ENCODE results near the gene TFDP3.

The TFDP3 gene, protein sequence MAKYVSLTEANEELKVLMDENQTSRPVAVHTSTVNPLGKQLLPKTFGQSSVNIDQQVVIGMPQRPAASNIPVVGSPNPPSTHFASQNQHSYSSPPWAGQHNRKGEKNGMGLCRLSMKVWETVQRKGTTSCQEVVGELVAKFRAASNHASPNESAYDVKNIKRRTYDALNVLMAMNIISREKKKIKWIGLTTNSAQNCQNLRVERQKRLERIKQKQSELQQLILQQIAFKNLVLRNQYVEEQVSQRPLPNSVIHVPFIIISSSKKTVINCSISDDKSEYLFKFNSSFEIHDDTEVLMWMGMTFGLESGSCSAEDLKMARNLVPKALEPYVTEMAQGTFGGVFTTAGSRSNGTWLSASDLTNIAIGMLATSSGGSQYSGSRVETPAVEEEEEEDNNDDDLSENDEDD

DNA sequence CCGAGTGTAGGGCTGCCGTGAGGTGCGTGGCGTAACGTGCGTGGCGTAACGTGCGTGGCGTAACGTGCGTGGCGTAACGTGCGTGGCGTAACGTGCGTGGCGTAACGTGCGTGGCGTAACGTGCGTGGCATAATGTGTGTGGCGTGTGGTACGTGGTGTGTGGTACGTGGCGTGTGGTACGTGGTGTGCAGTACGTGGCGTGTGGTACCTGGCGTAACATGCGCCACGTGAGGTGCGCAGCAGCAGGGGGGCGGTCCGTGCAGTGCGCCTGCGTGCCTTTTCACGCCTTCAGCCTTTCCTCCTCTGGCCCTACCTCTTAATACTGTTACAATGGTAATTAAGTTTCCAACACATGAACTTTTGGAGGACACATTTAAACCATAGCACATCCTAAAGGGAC is at the start of gene TFDP3:
Gene TFDP3, minus strand, starts transcription at position 26 of the 400 bp plus-strand sequence. CDS start 95 bp downstream, outside the sequence.
- no peak for DNase-seq (ENCODE audit: low read depth in 2 of 2)

DNA sequence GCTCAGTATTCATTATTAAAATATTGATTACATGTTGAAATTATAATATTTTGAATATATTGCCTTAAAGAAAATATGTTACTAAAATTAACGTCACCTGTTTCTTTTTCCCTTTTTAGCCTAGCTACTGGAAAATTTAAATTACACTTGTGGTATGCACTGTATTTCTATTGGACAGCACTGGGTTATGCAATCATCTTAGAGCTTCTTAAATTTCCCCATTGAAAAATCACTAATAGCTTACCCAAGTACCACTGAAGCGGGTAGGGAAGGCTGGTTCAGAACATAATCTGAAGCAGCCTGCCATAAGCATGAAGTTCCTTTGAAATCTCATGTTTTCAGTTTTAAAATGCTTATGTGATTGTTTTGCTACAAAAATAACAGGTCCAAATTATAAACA is 49.5 kb upstream of the TFDP3 start:
- DNase-seq (ENCODE audit: low read depth in 2 of 2): no peak

DNA sequence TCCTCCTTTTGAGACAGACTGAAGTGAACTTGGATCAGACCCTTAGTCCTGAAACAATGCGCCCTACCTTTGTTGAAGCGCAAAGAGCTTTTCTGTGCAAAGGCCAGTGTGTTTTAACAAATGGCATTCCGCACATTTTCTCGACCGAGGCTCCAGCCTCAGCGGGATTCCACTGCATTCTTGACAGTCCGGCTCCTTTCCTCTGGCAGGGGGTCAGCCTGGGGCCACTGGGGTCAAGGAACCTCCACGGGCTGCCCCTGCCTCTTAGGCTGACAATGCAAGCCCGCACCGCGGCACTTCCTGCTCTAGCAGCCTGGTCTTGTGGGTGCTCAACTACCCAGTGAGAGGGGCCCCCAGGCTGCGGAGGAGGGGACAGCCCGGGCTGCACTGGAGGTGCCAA is 47.2 kb upstream of the TFDP3 start:
- no peak for DNase-seq (ENCODE audit: low read depth in 2 of 2)

DNA sequence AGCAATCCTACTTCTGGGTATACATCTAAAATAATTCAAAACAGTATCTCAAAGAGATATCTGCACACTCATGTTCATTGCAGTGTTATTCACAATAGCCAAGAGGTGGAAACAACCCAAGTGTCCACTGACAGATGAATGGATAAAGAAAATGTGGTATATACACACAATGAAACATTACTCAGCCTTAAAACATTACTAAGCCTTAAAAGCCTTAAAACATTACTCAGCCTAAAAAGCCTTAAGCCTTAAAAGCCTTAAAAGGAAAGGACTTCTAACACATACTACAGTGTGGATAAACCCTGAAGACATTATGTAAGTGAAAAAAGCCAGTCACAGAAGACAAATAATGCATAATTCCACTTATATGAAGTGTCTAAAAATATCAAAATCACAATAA is 40.3 kb upstream of the TFDP3 start:
- no peak for DNase-seq (ENCODE audit: low read depth in 2 of 2)

DNA sequence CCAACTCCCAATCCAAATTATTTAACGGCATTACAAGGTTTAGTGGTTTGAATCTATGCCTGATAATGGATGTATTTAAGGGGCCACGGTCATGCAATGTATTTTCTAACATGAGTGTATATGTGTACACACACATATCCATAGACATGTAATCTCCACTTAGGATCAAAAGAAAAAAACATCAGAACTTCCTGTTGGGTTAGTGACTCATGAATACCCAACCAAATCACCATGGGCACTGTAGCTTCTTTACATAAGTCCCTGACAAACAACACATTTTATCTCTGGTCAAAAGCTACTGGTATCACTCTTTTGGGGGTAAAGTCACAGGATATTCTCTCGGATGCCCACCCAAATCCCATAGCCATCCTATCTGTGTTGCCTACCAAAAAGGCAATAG is 36.5 kb upstream of the TFDP3 start:
- DNase-seq (ENCODE audit: low read depth in 2 of 2): no peak

DNA sequence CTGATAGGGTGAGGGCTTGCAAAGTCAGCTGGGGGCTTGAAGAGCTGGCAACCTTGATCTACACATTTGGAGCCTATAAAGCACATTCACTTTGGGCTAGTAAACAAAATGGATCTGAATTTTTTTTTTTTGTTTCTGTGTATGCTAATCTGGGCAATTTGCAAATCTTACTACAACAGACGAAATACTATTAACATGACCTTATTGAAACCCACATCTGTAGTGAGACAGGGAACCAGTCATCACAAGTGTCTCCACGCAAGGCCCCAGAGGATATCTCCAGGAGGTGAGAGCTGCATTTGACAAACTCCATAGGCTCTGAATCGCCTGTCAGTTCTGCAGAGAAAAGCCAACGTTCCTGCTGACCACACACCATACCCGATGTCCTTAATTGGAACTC is 33.0 kb upstream of the TFDP3 start:
- no peak for DNase-seq (ENCODE audit: low read depth in 2 of 2)

DNA sequence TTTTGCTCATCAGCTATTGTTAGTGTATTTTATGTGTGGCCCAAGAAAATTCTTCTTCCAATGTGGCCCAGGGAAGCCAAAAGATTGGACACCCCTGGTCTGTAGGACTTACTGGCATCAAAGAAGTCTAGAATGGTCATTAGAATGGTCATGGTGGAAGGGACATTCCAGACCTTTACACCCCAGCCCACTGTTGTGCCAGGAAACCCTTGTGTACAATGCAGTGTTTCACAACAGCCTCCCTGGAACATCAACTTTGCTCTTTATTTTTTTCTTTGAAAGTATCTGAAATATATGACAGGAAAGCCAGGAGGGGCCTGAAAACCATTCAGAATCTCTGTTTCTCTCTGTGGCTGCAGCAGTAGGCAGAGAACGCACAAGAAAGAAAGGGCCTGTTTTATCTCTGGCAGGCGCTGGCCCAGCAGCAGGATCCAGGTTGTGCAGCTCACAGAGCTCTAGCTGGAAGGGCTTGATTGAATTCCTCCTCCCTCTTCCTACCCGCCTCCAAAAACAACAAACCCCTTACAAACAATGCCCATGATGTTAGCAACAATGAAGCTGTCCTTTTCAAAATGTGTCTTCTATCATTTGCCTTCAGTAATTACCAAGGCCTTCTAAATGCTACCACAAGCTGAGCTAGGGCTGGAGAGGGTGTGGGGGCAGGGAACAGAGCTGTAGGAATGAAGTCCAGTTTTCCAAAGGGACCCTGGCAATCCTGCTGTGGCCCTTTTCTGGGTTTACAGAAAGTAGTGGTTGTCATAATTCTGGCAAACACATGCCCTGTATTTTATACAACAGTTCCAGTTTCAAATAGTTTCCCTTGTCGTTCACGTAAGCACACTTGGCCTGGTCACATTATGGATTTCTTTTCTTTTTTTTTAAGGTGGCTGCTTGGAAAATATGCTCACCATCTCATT is 32.3 kb upstream of the TFDP3 start:
- DNase-seq (ENCODE audit: low read depth in 2 of 2): no peak

DNA sequence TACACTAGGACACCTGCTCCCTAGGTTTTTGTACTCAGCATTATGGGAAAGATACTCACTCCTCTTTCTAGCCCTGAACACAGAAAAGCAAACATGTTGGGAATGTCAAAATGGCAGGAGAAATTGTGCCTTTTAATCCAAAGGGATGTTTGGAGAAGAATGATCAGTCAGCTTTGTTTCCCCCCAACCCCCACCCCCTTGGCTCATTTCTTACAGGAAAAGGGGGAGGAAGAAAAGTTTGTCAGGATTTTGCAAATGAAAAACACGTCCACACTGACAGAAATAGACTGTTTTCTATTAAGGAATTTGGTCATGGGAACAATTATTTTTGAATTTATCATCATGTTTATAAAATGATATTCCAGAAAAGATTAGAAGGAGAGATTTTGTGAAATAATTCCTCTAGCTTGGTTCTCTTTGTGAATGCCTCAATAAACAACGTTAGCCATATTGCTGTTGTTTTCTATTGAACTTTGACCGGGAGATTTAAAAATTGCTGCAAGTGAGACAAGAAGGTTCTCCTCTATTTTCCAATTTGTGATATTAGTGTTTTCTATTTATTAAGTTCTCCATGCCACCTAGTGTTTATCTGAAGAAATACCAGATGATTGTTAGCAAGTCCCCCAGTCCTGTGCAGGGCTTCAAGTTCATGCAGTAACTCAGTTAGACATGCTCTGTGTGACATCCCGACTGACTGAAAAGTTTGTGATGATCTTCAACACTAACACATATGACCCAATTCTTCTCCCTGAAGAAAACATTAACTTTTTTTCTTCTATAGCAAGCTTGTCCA is 31.3 kb upstream of the TFDP3 start:
- no peak for DNase-seq (ENCODE audit: low read depth in 2 of 2)

DNA sequence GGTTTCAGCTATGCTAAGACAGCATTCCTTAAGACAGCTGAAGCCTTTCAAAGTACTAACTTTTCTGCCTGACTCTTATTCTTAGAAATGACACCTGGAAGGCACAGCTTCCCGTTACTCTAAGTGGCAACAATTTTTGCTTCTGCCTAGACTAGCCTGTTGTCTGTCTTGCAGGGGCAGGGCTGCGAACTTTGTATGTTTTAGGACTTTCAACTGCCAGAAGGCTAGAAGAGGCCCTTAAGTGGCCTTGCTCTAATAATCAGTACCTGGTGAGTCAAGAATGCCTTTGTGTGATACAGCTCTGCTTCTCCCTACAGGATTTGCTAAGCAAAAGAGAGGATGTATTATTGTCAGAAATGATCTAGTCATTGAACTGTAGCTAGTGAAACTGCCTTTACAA is 30.0 kb upstream of the TFDP3 start:
- DNase-seq (ENCODE audit: low read depth in 2 of 2): no peak

DNA sequence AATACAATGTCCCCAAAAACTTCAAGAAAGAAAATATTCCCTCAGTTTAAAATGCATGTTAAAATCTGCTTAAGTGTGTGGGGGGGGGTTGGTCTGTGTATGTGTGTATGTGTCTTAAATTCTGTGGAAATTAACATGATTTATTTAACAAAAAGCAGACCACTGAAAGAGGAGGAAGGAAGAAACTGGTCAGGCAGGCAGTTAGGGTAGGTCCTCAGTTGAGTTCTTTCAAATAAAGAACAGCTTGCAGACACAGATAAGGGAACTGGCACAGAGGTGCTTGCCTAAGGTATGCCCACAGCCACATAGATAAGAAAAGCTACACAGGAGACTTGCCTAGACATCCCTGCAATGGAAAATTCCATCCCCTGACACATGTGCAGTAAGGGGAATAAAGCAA is 28.8 kb upstream of the TFDP3 start:
- no peak for DNase-seq (ENCODE audit: low read depth in 2 of 2)

DNA sequence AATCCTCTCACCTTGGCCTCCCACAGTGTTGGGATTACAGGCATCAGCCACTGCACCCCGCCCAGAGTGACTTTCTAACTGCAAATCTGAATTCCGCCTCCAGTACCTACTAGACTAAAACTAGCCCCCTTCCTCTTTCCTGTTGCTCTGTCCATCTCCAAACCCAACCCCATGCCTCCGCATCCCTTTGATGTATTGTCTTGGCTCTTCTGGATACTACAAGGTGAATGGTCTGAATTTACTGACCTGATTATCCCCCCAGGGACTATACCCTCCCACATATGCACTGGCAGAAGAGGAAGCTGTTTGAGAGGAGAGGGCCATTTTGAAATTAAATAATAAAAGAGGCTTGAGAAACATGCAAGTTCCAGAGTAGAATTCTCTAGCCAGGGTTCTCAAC is 17.7 kb upstream of the TFDP3 start:
- no peak for DNase-seq (ENCODE audit: low read depth in 2 of 2)

DNA sequence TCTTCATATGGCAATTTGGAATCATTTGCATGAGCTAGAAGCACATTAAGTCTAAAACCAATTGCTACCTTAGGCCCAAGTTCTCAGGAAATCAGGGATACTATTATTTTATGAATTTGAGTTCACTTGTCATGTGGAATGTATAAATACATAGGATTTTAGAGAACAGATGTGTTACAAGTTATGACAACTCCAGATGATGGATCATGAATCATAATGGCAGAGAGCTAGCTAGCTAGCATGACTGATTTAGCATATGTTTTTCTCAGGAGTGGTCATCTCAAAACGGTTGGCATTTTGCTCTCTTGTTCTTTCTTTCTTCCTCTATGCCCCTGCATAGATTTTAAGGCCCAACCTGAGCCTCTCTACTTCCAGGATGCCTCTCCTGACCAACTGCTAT is 14.2 kb upstream of the TFDP3 start:
- no peak for DNase-seq (ENCODE audit: low read depth in 2 of 2)

DNA sequence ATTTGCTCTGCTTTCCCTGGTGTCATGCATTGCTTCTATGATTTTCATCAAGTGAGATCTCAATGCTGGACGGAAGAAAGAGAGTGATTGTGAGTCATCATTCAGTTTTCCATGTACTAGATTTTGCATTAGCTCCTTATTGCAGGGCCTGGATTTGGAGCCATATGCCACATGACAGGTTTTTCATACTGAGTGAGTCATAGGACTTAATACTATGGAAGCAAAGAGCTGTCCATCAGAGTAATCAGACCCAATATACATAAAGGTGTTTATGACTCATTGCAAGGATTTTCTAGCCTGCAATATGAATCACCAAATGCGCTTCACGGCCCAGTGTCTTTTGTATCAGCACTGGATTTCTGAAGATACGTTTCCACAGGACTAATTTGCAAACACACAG is 11.2 kb upstream of the TFDP3 start:
- DNase-seq (ENCODE audit: low read depth in 2 of 2): no peak

DNA sequence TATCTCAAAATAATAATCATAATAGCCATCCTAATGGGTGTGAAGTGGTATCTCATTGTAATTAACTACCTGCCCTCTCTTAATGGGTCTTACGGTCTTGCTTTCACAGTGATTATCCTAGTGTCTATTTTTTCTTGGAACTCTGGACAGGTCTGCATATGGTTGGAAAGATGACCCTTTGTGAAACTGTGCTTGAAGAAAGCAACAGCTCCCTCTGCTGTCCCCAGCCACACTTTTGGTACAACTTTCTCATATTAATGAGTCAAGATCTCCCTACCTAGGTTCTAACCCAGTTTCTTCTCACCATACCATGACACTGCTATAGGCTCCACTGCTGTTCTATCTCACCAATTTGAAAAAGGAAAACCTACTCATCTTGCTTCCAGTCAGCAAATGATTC is 2.4 kb downstream of the TFDP3 start:
- DNase-seq (ENCODE audit: low read depth in 2 of 2): no peak

DNA sequence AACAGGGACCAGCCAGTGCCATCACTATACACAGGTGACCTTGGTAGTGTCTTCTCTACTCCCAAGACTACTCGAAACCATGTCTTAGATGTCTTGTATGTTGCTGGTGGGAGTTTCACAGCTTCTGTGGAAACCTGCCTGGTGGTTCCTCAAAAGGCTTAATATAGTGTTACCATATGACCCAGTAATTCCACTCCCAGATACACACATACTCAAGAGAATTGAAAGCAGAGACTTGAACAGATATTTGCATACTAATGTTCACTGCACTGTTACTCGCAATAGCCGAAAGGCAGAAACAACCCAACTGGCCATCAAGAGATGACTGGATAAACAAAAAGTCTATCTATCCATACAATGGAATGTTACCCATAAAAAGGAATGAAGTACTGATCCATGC is 3.1 kb downstream of the TFDP3 start:
- DNase-seq (ENCODE audit: low read depth in 2 of 2): no peak

DNA sequence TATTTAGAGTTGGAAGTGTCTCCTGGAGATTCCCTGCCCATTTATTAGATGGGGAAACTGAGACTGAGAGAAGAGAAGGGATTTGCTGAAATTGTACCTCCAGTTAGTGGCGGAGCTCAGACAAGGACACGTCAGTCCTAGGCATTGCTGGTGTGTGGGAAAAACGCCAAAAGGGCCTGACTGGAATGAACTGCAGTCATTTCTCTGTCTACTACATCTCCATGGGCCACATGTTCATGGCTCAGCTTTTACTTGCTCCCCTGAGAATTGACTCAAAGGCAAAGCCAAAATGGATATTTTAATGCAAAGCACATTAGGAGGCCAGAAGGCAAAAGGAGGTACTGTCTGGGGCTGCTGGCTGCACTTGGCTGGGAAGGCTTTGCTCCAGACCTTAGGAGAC is 3.9 kb downstream of the TFDP3 start:
- DNase-seq (ENCODE audit: low read depth in 2 of 2): no peak

DNA sequence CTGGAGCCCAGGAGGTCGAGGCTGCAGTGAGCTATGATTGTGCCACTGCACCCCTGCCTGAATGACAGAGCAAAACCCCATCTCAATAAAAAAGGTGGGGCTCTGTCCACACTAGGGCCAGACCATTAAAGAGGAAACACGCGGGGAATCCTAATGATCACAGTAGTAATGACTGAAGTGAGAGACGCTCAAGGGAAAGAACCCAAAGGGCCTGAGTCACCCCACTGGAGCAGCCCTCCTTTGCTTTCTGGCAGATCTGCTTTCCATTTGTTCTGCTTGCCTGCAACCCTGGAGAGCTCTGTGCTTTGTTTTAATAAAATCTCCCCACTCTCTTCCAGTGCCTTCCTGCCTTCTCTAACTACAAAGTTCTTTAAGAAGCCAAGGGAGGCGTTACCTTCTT is 5.0 kb downstream of the TFDP3 start:
- DNase-seq (ENCODE audit: low read depth in 2 of 2): no peak

DNA sequence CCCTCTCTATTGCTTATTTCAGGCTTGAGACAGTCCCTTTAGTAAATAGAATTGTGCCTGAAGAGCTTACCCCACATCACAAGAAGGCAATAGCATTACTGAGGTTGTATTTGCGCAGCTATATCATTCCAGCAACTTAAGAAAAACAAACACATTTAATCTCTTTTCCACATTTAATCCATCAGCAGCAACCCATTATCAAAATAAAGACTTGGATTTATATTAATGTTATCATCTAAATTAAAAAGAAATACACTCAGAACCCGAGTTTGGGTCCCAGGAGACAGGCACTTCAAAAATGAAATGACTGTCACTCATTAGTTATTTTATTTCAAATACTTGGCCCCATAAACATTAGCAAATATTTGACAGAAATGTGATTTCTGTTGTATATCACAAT is 10.4 kb downstream of the TFDP3 start:
- DNase-seq (ENCODE audit: low read depth in 2 of 2): no peak

DNA sequence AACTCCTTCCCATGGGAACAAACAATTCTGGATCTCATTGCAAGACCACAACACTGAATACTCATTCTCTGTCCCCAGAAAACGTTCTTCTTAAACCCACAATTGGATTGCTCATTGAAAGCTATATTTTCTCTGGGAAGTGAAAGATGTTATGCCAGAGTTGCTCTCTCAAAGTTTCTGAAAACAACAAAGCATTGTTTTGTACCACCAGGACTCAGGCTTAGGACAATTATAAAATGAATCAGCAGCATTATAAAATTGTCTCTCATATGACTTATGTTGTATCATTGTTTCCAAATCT is 26.5 kb downstream of the TFDP3 start:
- no peak for DNase-seq (ENCODE audit: low read depth in 2 of 2)

DNA sequence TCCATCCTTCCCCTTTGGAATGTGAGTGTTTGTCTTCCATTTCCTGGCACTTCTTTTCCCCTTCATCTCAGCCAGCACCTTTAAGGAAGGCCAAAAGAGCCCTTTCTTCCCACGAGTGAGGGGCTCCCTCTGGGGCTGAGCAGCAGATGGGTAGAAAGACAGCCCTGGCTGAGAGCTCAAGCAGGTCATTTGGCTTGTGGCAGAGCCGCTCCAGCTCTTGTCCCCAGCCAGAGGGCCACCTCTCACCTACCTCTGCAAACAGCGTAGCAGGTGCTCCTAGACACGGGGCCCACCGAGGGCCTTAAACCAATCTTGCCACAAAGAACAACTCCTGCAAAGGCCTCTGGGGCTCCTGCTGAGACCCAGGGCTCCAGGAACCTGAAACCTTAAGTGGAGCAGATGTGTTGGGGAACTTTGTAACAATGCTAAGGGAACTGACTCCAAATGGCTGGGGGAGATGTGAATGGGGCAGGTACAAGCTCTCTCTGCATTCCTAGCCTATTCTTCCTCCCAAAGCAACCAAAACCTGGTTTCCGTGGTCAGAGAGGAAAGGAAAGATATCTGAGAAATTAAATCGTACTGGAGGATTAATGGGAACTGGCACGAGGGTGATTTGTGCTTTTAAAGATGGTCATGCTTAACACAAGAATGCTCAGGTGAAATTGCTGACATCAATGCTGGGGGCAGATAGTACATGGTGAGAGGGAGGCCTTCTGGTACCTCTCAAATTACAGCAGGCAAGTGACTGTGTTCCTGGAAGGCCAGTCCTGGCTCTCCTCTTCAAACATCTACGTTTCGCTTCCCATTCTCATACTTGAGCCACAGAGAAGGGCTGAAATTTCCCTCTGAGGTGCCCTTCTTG is 27.0 kb downstream of the TFDP3 start:
- no peak for DNase-seq (ENCODE audit: low read depth in 2 of 2)

DNA sequence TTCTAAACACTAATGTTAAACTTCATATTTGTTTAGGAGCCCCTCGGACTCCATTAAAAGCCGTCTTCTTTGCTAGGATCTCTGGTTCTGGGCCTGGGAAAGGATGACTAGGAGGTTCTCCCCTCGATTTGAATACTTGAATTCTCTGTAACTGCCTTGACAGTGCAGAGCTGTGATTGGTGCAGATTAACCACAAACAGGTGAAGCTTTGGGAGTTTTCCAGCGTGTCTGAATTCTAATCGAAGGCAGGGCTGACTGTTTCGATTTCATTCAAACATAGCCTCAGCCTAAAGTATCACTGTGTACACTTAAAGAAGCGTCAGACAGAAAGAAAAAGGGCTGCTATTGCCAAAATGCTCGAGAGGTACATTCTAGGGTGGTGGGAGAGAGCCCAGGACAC is 29.0 kb downstream of the TFDP3 start:
- no peak for DNase-seq (ENCODE audit: low read depth in 2 of 2)

DNA sequence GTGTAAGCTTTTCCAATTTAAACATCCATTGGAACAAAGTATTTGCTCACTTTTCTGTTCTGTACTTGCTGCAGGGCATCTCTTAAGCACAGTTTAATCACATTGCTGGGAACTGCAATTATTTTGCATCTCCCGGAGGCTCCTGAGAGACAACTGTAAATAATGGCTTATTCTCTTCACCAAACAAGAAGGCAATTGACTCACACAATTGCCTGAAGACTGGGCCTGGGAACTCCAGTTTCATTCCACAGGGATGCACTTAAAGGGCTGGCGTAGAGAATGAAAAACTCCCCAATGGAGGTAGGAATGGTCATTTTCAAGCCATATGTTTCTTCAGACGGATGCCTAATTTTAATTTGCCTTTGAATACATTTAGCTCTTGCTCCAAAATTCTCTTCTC is 29.5 kb downstream of the TFDP3 start:
- DNase-seq (ENCODE audit: low read depth in 2 of 2): no peak

Data from stimulated activated CD4-positive, alpha-beta T cell treated with anti-CD3 and anti-CD28 coated beads, Interleukin-12 subunit alpha, Interleukin-12 subunit beta, amount 100 ng/mL, for 24 hours (primary cell).